RWPE1 (cell line): ENCODE measurements around the gene RUFY4.
A peak's percentile ranks its signal among the peaks of the same experiment; 100 is the strongest.

Experiments used
- CTCF ChIA-PET: fragments of 350-600 bp; sonication (Branson Sonifier 250); formaldehyde crosslinking; extraction: SDS; loops from one replicate; lab custom pipeline; 2021; lab: Yijun Ruan, JAX
- POLR2A ChIA-PET: fragments of 400-600 bp; formaldehyde crosslinking; extraction: SDS; loops from one replicate; lab custom pipeline; 2020; ENCODE audit warnings: antibody characterized with exemption; ENCODE audit not compliant: low non-redundant PET; lab: Yijun Ruan, JAX
- DNase-seq: peaks from one replicate; pipeline ENCODE4 v3.0.0; 2012; ENCODE audit warnings: low spot score
- H3K27ac ChIP-seq: fragments of 450-650 bp; 2 replicates; pipeline ENCODE4 v1.5.1; 2017
- TF ChIP-seq, protein P1 (sequence below): fragments of 450-650 bp; conservative IDR thresholded peaks from 2 replicates; pipeline ENCODE4 v1.5.1; 2017; ENCODE audit warnings: low read depth, mild to moderate bottlenecking

RUFY4 gene

DNA sequence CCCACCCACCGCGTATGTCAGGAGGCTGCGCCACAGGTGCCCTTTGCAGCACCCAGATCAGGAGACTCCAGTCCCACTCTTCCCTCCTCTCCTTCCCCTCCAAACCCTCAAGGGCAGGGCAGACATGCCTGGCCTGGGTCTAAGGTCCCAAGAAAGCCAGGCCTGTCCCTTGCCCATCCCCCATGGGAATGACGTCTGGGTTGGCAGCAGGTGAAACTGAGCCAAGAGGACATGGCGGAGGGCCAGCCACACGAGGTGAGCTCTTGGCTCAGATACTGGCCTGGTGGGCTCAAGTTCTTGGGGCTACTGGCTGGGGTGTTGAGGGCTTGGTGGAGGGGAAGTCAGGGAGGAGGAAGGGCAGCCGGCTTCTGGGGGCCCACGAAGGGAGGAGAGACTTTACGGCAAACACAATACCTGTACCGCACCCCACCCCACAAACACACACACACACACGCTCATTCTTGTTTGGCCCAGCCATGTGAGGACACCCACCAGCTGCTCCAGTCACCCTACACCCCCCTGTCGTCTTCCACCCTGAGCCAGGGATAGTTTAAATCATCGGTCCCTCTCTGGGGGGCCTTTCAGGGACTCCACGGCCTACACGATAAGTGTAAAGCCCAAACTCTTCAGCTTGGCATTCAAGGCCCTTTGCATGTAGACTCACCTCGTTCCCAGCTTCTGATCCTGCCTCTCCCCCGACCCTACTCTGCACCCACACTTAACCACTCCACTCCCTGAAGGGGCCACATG lies 42.2 kb upstream of the RUFY4 start:
- ChIA-PET POLR2A (no interaction called here), CTCF (interaction anchor here (0.7 to 1.0 kb wide), 3 partner anchors 10 to 45 kb away, joined by 3 read pairs; no protein-coding TSS in a partner anchor)
- TF ChIP-seq, protein P1, sequence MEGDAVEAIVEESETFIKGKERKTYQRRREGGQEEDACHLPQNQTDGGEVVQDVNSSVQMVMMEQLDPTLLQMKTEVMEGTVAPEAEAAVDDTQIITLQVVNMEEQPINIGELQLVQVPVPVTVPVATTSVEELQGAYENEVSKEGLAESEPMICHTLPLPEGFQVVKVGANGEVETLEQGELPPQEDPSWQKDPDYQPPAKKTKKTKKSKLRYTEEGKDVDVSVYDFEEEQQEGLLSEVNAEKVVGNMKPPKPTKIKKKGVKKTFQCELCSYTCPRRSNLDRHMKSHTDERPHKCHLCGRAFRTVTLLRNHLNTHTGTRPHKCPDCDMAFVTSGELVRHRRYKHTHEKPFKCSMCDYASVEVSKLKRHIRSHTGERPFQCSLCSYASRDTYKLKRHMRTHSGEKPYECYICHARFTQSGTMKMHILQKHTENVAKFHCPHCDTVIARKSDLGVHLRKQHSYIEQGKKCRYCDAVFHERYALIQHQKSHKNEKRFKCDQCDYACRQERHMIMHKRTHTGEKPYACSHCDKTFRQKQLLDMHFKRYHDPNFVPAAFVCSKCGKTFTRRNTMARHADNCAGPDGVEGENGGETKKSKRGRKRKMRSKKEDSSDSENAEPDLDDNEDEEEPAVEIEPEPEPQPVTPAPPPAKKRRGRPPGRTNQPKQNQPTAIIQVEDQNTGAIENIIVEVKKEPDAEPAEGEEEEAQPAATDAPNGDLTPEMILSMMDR: no peak
- no peak for DNase-seq
- H3K27ac ChIP-seq: peak overlapping the region; percentile 82

DNA sequence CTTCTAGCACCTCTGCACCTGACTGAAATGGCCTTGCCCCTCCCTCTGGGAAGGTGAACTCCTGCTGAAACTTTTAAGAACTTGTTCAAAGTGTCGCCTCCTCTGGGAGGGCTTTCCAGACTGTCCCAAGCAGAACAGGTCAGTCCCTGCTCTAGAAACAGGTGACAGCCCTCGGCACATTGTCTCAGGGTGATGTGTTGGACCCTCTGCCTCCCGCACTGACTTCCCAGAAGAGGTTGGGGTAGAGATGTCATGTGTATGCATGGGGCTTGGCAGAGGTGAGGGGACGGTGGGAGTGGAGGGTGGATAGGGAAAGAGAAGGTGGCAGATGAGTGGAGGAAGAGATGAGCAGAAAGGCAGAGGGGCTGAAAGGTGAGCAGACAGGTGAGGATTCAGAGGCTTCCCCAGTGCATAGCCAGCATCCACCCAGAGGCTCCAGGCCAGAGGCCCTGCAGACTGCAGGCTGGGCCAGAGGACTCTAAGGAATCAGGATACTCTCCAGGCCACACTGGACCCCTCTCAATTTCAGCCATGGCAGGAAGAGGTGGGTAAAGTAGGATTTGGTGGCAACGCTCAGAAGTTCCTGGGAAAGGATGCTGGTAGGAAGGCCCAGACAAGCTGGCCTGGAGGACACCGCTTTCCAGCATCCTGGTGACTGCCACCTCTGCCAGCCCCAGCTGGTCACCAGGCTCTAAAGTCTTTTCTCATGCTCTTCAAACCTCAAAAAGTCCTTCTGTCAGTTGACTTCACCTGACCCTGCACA lies 41.4 kb upstream of the RUFY4 start:
- peak overlapping the region; percentile 82 for H3K27ac ChIP-seq
- TF ChIP-seq, protein P1: no peak
- CTCF ChIA-PET: interaction anchor here (0.6 to 1.0 kb wide), 3 partner anchors 11 to 691 kb away, joined by 3 to 4 read pairs (median 3); no protein-coding TSS in a partner anchor
- DNase-seq: no peak
- POLR2A ChIA-PET: no interaction called here

DNA sequence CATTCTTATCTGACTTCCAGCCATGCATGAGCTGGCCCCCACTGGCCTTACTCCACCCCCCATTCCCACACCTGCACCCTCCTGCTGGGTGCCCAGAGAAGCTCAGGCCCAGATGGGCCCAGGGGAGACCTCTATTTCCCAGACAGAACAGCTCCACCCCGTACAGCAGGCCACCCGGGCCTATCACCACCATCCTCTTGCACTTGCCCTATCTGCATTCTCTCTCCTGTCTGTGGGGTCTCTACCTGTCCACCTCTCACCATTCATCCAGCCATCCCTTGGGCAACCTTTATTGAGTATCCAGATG lies 40.9 kb upstream of the RUFY4 start:
- TF ChIP-seq, protein P1: no peak
- ChIA-PET CTCF (interaction anchor here (0.6 to 0.7 kb wide), 2 partner anchors 238 to 690 kb away, joined by 3 to 4 read pairs; no protein-coding TSS in a partner anchor), POLR2A (no interaction called here)
- peak overlapping the region; percentile 82 for H3K27ac ChIP-seq
- no peak for DNase-seq

DNA sequence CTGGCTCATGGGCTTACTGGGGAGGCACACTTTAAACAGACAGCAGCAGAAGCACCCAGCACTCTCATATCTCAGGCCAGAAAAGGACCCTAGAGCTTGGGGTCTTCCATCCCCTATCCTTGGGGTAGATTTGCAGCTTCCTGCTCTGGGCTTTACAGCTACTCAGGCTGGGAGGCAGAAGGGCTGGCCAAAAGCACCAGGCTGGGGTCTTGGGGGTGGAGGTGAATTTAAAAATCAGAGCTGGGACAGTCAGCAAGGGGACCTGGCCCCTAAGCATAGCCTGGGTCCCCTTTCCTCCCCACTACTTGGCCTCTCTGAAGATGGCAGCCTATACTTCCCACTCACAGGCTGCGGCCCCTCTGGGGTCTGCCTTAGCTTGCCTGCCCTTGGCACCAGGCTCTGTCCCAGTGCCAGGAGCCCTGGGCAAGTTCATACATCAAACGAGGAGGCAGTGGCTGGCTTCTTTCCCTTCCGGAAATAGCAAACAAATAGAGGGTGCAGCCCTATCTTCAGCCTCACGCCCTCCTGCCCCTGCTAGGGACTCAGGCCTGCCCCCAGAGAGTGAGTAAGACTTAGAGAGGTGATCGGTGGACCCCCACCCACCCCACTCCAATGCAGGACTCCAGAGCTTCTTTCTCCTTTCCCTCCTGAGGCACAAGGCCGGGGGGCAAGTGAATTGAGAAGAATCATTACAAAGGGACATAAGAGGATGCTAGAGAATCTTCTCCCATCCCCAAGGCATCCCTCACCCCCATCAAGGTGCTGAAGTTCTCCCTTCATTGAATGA lies 40.3 kb upstream of the RUFY4 start:
- POLR2A ChIA-PET: no interaction called here
- CTCF ChIA-PET: interaction anchor here (0.7 kb wide), 1 partner anchor 239 kb away, joined by 3 read pairs; no protein-coding TSS in a partner anchor
- DNase-seq: no peak
- TF ChIP-seq, protein P1: no peak
- H3K27ac ChIP-seq: peak overlapping the region; percentile 82

DNA sequence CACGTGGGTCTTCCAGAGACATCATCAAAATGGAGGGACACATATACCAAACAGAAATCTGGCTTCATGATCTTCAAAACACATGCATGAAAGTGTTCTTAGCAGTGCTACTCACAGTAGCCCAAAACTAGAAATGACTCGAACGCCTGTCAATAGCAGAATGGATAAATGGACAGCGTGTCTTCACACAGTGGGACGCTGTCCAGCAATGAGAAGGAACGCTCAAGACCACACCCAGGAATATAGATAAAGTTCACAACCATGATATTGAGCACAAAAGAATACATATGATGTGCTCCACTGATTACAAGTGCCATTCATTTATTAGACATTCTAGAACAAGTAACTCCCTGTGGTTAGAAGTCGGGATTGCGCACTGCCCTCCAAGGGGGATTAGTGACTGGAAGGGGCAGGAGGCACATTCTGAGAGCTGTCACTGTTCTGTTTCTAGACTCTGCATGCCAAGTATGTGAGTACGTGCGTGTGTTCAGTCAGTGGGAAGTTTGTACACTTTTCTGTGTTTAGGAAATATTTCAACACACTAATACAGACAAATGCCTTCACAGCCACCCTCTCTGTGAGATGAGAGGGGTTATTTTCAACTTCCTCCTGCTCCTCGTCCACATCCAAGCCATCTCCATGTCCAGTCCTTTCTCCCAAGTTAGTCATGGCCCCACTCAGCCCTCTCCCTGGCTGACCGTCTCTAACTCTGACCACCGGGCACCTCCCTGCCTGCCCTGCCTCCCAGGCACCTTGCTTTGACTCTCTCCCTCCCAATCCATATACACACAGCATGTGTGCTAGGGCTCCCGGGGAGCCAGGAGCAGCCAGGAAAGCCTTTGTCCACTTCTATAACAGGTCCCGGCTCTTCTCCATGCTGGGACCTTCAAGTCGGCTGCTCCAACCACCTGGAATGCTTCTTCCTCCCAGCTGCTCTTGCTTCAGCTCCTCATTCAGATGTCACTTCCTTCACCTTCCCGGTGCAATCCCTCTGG lies 39.4 kb upstream of the RUFY4 start:
- TF ChIP-seq, protein P1: no peak
- DNase-seq: no peak
- H3K27ac ChIP-seq: peak overlapping the region; percentile 82
- CTCF ChIA-PET: no interaction called here
- POLR2A ChIA-PET: no interaction called here
